Tongue (tissue), 2 donors: ENCODE data around the gene IGFALS. TPM values are rescaled to one million over a fixed set of nuclear protein-coding genes. Genes with fewer than 3 reads are reported as not detected.
"Not testable (repeated sequence)": the region's sequence is repeated elsewhere in the genome, so short reads cannot be mapped to it uniquely, and the experiment has no call there.

Experiments used
- DNase-seq: peaks from one replicate; pipeline ENCODE4 v3.0.0-alpha.2; 2015
- total RNA-seq: library from RNA; depleted of rRNA; stranded (reverse); fragments of >200 nt; gene quantifications from one replicate; pipeline ENCODE4 v1.2.3, GENCODE V29; 2014

The IGFALS gene
- total RNA-seq, 1 donor from 2014 or later: 0.31 TPM

DNA sequence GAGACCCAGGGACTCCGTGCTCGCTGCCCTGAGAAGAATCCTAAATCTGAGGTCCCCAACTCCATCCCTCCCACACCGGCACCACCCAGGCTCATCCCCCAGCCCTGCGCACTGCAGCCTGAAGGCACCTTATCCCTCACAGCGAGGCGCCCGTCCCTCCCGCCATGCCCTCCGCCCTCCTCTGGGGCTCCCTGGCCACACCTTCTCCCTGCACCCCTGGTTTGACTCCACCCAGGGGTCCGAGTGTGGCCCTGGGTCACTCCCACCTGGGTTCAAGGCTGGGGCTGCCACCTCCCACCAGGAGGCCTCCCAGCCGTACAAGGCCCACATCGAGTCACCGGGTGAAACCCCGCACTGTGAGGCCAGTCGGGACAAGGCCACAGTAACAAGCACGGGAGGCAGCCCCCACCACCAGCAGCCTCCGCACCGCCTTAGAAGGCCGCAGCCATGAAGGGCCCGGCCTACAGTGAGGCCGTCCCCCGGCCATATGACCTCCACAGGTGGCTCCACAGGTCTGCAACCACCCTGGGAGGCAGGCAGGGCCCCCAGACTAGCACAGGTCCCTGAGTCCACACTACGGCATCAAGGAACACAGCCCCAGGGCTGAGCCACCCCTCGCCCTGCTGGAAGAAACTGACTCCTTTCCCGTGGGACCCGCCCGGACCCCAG lies 24.8 kb upstream of the IGFALS start:
- no peak for DNase-seq

DNA sequence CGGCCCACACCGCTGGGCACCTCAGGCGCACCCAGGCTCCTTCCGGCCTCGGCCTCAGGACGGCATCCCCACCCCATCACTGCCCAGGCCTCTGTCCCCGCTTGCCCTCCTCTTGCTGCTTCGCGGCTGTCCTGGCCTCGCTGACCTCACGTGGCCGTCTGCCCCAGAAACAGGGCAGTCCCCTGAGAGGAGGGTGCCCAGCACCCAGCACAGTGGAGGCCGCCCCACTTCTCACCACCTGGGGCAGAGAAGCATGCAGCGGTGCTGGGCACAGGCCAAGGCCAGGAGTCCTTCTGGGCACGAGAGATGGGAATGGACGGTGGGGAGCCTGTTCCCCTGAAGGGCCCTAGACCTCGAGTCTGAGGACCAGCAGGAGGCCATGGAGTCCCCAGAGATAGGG lies 24.2 kb upstream of the IGFALS start:
- no peak for DNase-seq

DNA sequence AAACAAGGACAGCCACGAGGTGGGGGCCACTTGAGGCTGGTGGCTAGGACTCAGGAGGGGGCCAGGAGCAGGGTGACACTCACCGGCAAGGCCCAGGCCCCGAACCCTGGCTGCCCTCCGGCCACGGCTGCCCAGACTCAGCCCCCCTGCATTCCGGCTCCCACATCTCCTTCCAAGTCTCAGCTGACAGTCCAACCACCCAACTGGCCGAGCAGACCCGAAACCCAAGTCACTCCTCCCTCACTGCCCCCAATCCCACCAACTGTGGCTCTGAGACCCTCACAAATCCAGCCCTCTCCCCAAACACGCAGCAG lies 23.7 kb upstream of the IGFALS start:
- no peak for DNase-seq

DNA sequence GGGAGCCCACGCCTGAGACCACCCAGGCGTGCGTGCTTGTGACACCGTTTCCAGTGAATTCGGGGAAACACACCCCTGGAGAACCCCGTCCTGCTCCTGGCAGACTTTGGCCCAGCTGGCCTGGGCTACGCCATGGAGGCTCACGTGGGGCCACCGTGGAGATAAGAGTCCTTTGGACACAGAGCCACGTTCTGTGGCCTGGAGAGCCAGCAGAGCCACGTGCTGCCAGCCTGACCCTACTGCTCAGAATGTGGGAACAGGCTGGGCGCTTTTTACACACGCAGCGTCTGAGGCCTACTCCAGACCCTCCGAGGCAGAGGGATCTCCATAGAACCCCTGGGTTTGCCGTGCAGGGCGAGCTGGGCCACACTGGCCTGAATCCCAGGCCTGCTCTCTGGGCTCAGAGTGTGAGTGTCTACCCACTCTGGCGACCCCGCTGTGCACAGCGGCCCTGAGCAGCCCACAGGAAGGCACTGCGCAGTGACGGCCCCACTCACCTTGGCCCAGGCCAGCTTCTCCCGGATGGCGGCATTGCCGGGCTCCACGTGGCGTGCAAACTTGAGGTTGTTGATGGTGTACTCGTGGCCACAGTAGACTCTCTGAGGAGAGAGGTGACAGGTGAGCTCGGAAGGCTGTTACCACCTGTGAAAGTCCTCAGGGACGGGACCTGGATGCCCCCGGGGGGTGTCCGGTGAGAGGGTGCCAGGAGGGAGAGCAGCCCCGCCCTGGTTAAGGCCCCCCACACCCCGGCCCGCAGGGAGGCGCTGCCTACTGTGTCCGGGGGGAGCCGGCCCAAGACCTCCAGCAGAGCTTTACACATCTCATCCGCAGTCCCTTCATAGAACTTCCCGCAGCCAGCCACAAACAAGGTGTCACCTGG lies 23.1 kb upstream of the IGFALS start:
- DNase-seq: no peak

DNA sequence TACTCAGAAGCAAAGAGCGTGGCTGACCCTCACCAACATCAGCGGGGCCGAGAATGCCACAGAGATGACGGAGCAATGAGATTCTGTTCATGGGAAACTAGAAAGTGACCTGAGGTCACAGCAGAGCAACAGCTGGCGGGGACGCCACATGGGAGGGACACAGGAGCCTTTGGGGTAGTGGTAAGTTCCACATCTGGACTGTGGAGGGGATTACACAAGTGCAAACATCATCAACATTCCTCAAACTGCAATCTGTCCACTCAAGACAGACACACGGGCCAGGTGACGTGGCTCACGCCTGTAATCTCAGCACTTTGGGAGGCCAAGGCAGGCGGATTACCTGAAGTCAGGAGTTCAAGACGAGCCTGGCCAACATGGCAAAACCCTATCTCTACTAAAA lies 22.0 kb upstream of the IGFALS start:
- DNase-seq: peak; percentile 64

DNA sequence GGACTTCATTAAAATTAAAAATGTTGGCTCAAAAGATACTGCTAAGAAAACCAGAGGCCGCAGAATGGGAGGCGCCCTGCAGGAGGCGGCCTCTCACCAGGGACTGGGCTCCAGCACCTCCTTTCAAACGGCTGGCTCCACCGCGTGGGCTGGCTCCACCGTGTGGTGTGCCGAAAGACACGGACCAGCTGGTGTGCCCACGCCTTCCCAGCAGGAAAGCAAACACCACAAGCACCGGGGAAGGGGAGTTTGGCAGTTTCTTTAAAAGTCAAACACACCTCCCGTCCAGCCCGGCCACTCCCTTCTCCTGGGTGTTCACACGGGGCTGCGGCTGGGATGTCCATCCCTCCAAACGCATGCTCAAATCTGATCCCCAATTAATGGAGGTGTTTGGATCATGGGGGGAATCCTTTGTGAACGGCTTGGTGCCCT lies 19.2 kb upstream of the IGFALS start:
- DNase-seq: peak; percentile 92

DNA sequence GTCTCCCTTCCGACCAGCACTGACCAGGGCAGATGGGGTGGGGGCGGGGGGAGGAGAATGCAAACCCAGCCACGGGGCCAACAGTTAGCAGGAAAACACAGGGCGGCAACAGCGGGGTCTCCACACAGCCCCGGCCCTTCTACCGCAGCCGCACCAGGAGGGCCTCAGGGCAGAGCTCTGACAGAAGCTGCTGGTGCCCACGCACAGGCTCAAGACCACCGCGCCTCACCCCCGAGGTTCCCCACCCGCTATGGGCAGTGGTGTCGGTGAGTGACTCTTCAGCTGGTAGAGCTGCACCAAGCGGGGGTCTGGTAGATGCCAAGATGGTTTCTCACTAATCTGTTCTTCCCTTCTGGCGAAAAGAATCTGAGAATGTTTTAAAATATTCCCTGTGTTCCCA lies 17.0 kb upstream of the IGFALS start:
- no peak for DNase-seq

DNA sequence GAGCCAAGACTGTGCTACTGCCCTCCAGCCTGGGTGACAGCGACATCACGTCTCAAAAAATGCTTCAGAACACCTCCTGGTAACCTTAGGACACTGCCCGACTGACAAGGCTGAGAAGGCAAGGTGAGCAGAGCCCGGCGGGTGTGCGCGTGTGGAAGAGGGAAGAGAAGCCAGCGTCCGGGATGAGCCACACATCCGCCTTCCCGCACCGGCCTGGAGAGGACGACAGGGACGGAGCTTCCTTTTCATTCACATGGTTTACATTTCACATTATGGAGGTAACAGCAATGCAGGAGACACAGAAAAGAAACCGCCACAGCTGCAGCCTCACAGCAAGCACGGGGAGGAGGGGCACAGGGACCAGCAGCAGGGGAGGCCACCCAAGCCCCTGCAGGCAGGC lies 16.6 kb upstream of the IGFALS start:
- DNase-seq: no peak

DNA sequence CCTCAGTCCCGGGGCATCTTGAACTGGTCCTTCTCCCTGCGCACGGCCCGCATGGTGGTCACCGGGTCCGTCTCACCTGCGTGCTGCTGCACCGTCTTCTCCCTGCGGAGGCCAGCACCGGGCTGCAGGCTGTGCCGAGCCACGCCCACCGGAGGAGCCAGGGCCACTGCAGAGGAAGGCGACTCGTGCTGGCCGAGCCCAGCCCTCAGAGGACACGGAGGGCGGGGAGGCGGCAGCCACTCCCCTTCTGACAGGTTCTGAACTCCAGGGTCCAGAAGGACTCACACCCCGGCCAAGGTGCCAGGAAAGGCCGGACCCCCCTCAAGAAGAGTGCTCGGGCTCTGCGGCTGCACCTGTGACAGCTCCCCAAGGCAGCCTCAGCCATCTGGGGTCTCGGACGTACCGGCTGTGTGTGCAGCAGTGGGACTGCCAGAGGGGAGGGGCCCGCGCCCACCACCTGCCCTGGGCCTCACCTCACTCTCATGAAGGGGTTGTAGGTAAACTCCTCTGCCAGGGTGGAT lies 15.8 kb upstream of the IGFALS start:
- no peak for DNase-seq

DNA sequence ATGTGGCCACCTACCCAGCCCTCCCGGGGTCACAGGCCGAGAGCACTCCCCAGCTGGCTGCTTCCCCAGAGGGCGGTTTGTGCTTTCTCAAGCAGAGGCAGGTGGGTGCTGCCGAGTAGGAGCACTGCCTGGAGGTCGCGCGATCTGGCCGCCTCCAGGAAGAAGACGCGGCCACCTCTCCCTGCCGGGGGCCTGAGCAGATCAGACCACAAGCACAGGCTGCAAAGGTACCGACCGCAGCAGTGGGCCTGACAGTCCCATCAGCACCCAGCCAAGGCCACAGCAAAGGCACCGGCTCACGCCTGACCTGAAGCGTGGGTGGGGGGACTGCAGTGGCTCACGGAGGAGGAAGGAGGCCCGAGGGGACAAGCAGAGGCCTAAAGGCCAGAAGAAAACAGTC lies 15.2 kb upstream of the IGFALS start:
- DNase-seq: no peak

DNA sequence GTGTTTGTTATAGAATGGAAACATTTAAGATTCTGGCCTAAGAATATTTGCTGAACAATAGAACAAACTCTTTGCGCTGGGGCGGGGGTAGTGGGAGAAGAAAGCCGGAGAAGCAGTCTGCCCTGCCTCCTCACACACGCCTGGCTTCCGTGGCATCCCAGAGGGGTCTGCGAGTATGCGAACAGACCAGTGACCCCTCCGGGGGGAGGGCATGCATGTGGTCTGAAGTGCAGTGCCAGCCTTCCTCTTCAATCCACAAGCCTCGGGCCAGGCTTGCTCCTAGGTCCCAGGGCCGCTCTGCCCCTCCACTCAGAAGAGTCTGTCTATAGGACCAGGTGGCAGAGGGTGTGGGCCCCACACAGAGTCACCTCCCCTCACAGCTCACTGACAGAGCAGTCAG lies 14.1 kb upstream of the IGFALS start:
- no peak for DNase-seq

DNA sequence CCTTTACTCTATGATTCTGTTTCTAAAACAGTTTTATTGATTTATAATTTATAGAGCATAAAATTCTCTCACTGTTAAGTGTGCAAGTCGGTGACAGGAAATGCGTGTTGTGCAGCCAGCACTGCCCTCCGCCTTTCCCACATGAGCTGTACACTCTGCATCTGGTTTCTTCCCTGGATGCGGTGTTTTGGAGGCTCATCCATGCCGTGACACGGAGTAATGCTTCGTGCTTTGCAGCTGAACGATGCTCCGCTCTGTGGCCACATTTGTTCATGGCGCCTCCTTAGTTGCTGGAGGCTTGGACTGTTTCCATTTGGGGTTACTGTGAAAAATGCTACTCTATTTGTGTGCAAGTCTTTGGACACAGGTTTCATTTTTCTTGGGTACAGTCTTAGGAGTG lies 7.2 kb upstream of the IGFALS start:
- DNase-seq: no peak

DNA sequence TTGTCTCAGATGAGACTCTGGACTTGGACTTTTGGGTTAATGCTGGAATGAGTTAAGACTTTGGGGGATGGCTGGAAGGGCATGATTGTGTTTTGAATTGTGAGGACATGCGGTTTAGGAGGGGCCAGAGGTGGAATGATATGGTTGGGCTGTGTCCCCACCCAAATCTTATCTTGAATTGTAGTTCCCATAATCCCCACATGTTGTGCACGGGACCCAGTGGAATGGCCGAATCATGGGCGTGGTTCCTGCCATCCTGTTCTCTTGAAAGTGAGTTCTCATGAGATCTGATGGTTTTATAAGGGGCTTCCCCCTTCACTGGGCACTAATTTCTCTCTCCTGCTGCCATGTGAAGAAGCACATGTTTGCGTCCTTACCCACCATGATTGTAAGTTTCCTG lies 5.8 kb upstream of the IGFALS start:
- DNase-seq: not testable (repeated sequence)

DNA sequence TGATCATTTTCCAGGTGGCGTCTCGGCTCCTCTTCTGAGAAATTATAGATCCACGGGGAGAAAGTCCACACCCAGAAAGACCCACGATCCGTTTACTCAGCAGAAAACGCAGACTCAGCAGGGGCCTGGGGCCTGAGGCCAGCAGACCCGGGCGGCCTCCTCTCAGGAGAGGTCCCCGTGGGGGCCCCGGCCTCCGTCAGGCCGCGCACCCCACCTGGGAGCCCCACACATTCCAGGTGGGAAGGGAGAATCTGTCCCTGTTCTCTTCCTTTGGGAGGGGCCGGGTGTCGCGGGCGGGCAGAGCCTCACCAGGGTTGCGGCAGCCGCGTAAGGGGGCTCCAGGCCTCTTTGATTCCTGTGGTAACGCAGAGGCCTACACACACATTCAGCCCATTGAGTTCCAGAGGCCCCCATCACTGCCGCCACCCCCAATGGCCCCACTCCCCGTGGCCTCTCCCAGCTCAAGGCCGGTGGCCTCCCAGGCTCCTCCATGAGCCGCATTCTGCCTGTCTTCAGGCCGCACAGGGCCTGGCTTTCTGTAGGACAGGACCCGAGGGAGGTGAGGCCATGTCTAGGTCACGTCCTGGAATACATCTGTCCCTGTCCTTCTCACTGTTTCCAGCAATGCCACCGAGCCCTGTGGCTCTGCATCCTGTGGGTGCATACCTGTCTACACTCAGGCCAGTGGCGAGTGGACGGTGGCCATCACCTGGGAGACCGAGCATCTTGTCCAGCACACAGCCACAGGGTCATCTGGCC lies 1.6 kb upstream of the IGFALS start:
- DNase-seq: no peak

DNA sequence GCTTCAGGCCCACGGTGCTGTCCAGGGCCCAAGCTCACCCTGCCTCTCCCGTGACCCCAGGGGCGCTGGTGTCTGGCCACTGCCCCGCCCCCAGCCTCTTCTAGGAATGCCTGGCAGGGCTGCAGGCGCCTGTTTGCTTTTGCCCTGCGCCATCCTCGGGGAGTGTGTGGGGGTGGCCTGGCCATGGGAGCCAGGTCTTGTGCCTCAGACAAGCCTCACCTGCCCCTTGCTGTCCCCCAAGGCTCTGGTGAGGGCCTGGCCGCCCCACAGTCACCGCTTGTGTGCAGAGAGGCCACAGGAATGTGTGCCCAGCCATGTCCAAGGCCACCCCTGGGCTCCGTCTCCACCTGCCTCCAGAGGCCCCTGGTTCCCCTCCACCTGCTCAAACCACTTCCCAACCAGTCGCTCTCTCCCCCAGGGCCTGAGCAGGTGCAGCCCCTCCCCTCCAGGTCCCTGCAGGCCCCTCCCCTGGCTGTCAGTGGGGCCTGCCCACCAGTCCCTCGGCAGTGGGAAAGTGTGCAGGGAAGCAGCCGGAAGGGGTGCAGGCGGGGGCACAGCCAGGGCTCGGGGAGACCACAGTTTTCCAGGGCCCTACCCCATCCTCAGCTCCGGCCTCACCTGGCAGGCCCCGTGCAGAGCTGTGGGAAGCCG lies 841 bp upstream of the IGFALS start:
- no peak for DNase-seq

DNA sequence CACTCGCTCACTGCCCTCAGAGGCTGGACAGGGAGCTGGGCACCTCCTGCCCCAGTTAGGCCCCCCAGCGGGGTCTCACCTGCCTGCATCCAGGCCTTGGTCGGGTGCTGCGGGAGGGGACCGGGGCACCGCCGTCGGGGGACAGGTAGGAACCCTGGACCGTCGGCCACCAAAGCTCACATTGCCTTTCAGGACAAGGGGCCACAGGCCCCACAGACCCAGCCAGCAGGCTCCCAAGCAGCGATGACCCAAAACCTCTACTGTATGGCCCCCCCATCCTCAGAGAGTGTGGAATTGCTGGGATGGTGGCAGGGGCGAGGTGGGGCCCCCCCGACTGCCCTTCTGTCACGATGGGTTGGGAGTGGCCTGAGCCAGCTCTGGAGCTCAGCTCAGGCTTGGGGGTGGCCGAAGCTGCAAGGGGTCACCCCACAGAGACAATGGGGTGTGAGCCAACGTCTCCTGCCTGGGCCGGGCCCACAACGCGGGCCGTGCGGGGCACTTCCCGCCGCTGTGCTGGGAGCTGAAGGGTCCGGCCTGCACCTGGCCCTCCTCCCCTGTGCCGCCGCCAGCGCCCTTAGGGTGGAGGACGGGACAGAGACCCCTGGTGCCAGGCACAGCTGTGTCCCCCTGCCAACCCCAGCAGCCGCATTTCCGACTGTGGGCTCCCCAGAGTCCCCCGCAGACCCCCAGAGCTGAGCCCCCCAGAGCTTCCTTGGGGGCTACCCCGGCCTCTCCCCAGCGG lies 498 bp downstream of the IGFALS start:
- DNase-seq: no peak

DNA sequence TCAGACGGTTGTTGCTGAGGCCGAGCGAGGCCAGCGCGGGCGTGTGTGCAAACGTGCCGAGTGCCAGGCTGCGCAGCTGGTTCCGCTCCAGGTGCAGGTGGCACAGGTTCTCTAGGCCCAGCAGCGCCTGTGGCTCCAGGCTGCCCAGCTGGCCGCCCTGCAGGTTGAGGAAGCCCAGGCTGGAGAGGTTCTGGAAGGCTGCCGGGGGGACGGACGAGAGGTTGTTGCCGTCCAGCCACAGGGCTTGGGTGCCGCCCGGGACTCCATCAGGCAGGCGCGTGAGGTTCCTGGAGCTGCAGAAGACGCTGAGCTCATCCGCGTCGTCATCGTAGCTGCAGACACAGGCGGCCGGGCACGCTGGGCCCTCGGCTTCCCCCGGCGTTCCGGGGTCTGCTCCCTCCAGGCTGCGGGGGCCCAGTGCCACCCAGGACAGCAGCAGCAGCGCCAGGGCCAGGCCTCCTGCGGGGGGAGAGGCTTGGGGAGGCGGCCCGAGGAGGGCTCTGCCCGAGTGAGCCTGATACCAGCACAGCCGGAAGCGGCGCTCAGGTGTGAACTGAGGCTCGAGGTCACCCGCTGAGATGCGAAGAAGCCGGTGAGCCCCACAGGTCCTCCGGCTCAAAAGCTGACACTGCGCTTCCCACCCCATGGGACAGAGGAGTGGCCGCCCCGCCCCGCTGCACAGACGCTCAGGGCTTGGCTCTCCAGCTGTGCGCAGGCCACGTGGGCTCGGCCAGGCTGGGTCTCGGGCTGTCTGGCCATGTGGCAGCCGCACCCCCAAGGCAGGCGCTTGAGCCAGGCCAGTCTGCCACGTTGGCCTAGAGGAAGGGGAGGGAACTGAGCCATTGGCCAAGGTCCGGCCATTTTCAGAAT lies 1.3 kb downstream of the IGFALS start:
- DNase-seq: peak; percentile 21

DNA sequence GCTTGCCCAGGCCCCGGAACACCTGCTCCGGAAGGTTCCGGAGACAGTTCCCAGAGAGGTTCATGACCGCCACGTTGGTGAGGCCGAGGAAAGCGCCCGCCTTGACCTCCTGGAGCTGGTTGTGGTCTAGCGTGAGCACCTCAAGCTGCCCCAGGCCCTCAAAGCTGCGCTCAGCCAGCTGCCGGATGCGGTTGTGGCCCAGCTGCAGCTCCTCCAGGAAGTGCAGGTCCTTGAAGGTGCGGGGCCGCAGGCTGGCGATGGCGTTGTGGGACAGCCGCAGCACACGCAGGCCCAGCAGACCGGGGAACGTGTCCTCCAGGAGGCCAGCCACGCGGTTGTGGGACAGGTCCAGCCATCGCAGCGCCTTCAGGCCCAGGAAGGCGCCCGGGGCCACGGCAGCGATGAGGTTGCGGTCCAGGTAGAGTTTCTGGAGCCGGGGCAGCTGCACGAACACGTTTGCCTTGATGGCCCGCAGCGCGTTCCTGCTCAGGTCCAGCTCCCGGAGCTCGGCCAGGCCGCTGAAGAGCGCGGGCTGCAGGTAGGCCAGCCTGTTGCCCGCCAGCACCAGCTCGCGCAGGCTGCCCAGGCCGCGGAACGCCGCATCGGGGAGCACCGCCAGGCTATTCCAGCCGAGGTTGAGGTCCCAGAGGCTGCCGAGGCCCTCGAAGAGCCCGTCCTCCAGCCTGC lies 2.1 kb downstream of the IGFALS start:
- DNase-seq: no peak

DNA sequence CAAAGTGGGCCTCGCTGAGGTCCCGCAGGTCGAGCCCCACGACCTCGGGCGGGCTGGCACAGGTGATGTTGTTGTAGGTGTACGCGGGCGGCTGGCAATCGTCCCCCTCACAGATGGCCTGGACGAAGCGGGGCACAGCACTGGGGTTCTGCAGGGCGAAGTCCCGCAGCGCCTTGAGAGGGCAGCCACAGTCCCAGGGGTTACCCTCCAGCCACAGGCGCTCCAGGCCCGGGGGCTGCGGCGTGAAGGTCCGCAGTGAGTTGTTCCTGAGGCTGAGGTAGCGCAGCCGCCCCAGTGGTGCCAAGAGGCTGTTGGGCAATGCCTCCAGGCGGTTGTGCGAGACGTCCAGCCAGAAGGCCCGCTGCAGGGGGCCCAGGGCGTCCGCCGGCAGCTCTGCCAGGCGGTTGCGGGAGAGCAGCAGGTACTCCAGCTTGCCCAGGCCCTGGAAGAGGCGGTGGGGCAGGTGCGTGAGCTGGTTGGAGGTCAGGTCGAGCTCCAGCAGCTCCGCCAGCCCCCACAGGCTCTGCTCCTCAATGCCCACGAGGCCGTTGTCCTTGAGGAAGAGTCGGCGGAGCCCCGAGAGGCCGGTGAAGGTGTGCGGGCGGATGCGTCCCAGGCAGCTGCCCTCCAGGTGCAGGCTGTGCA lies 2.8 kb downstream of the IGFALS start:
- DNase-seq: no peak

DNA sequence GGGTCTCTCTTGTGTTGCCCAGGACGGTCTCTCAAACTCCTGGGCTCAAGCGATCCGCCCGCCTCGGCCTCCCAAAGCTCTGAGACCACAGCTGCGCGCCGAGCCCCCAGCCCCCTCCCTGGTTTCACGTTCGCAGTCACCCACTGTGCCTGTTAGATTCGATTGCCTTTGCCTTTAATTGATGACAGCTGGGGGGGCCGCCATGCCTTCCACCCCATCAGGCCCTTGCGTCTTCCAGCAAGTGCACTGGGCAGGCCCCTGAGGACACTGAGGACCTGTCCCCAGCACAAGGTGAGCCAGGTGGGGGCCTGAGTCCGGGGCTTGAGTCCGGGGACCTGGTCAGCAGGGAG lies 3.3 kb downstream of the IGFALS start:
- no peak for DNase-seq
